Smooth muscle cell (in vitro differentiated cells): ENCODE measurements around the gene HSD17B2. TPM values are rescaled to one million over a fixed set of nuclear protein-coding genes. Genes with fewer than 3 reads are reported as not detected.

Experiments used
- DNase-seq: peaks from one replicate; lab custom pipeline; 2025; ENCODE audit not compliant: unreplicated experiment; lab: John Stamatoyannopoulos, UW
- H2AFZ ChIP-seq: fragments of 200-600 bp; sonication (generic); 2 replicates; pipeline ENCODE4 v1.6.0; 2016; ENCODE audit warnings: antibody characterized with exemption, low read depth, mild to moderate bottlenecking
- H3F3A ChIP-seq: fragments of 200-600 bp; sonication (generic); 2 replicates; pipeline ENCODE4 v1.6.0; 2017; ENCODE audit warnings: antibody characterized with exemption, low read depth
- H3K27ac ChIP-seq: fragments of 200-600 bp; sonication (generic); 2 replicates; pipeline ENCODE4 v1.5.1; 2016; ENCODE audit warnings: low read depth, mild to moderate bottlenecking
- H3K27me3 ChIP-seq: fragments of 200-600 bp; sonication (generic); 2 replicates; pipeline ENCODE4 v1.6.1; 2016; ENCODE audit warnings: low read depth, mild to moderate bottlenecking
- H3K36me3 ChIP-seq: fragments of 200-600 bp; sonication (generic); 2 replicates; pipeline ENCODE4 v1.5.1; 2016; ENCODE audit warnings: low read depth
- H3K4me1 ChIP-seq: fragments of 200-600 bp; sonication (generic); 2 replicates; pipeline ENCODE4 v1.5.1; 2016; ENCODE audit warnings: low read depth
- H3K4me2 ChIP-seq: fragments of 200-600 bp; sonication (generic); 2 replicates; pipeline ENCODE4 v1.6.0; 2016; ENCODE audit warnings: mild to moderate bottlenecking
- H3K4me3 ChIP-seq: fragments of 200-600 bp; sonication (generic); 2 replicates; pipeline ENCODE4 v1.5.1; 2016; ENCODE audit warnings: mild to moderate bottlenecking
- H3K79me2 ChIP-seq: fragments of 200-600 bp; sonication (generic); 2 replicates; pipeline ENCODE4 v1.6.0; 2016; ENCODE audit warnings: low read depth, mild to moderate bottlenecking
- H3K9ac ChIP-seq: fragments of 200-600 bp; sonication (generic); 2 replicates; pipeline ENCODE4 v1.6.0; 2016; ENCODE audit warnings: low read depth
- H3K9me3 ChIP-seq: fragments of 200-600 bp; sonication (generic); replicated peaks from 2 replicates; pipeline ENCODE4 v1.5.1; 2016; ENCODE audit warnings: low read depth
- H4K20me1 ChIP-seq: fragments of 200-600 bp; sonication (generic); 2 replicates; pipeline ENCODE4 v1.6.0; 2016; ENCODE audit warnings: low read depth
- CTCF ChIP-seq: fragments of 200-600 bp; sonication (generic); IDR thresholded peaks from 2 replicates; pipeline ENCODE4 v1.5.1; 2017; ENCODE audit warnings: borderline replicate concordance, mild to moderate bottlenecking, antibody characterized with exemption; ENCODE audit not compliant: insufficient read depth, poor library complexity, severe bottlenecking
- WGBS: methylation state at CpG from one replicate; pipeline ENCODE4 v1.1.7; 2016; ENCODE audit warnings: low lambda C conversion rate; 5-methylcytosine and 5-hydroxymethylcytosine counted together
- polyA plus RNA-seq: library from polyadenylated mRNA; unstranded; fragments of >200 nt; fragmentation: Nextera tagmentation; extraction: Ambion mirVana; gene quantifications from 2 replicates; pipeline ENCODE4 v1.2.1, GENCODE V29; 2016
- total RNA-seq: library from RNA; depleted of rRNA; stranded (reverse); fragments of >200 nt; gene quantifications from 2 replicates; pipeline ENCODE4 v1.2.3, GENCODE V29; 2014

The HSD17B2 gene
- total and polyA plus RNA-seq, 2 experiments from 2014 or later = 21.8 to 33.9 TPM

GRCh38 chr16:82135844-82136243 is 100.8 kb downstream of the HSD17B2 start:
- H3K36me3 ChIP-seq = no peaks in the 10 kb centered on the region
- no peak overlapping the region for H2AFZ ChIP-seq
- no peaks in the 10 kb centered on the region for H3K27me3 ChIP-seq
- peaks cover 6% of the 10 kb centered on the region for H3K4me1 ChIP-seq
- no peak overlapping the region for H3K9ac ChIP-seq
- WGBS = 83% methylated on average over 8 of the region's 8 CpGs
- DNase-seq = no peak
- no peaks in the 10 kb centered on the region for H3K9me3 ChIP-seq
- no peak overlapping the region for H3K27ac ChIP-seq
- no peak overlapping the region for H3K4me3 ChIP-seq
- TF ChIP-seq CTCF = no peak
- no peaks in the 10 kb centered on the region for H3F3A ChIP-seq
- no peaks in the 10 kb centered on the region for H3K79me2 ChIP-seq
- no peaks in the 10 kb centered on the region for H4K20me1 ChIP-seq
- no peak overlapping the region for H3K4me2 ChIP-seq

- no peak for DNase-seq
- Histone ChIP-seq H2AFZ (no peak overlapping the region), H3K79me2 (no peaks in the 10 kb centered on the region), H3K4me1 (peaks cover 6% of the 10 kb centered on the region), H3K4me3 (no peak overlapping the region), H3K36me3 (no peaks in the 10 kb centered on the region), H3F3A (no peaks in the 10 kb centered on the region), H3K27ac (no peak overlapping the region), H3K9ac (no peak overlapping the region), H3K27me3 (no peaks in the 10 kb centered on the region), H3K4me2 (no peak overlapping the region), H3K9me3 (no peaks in the 10 kb centered on the region), H4K20me1 (no peaks in the 10 kb centered on the region)
- WGBS = 97% methylated on average over 9 of the region's 9 CpGs
- TF ChIP-seq CTCF = no peak
Observed at GRCh38 chr16:82136956-82137821, 102.1 kb downstream of the HSD17B2 start.

- Histone ChIP-seq H3K9me3 (no peaks in the 10 kb centered on the region), H2AFZ (no peak overlapping the region), H3K4me3 (no peak overlapping the region), H3K36me3 (no peaks in the 10 kb centered on the region), H3K4me1 (peaks cover 6% of the 10 kb centered on the region), H3K9ac (no peak overlapping the region), H4K20me1 (no peaks in the 10 kb centered on the region), H3F3A (no peaks in the 10 kb centered on the region), H3K4me2 (no peak overlapping the region), H3K27me3 (no peaks in the 10 kb centered on the region), H3K27ac (no peak overlapping the region), H3K79me2 (no peaks in the 10 kb centered on the region)
- WGBS = 98% methylated on average over 3 of the region's 3 CpGs
- no peak for TF ChIP-seq CTCF
- no peak for DNase-seq
Observed at GRCh38 chr16:82137822-82138167, 102.7 kb downstream of the HSD17B2 start.
